Nucleus accumbens (tissue), 56 donors: Measurements from ENCODE around the gene GPHA2.

Experiments
- DNase-seq, 56 donors: peaks; one replicate each; lab custom pipeline; 2025; lab: John Stamatoyannopoulos, UW

The GPHA2 gene

DNA sequence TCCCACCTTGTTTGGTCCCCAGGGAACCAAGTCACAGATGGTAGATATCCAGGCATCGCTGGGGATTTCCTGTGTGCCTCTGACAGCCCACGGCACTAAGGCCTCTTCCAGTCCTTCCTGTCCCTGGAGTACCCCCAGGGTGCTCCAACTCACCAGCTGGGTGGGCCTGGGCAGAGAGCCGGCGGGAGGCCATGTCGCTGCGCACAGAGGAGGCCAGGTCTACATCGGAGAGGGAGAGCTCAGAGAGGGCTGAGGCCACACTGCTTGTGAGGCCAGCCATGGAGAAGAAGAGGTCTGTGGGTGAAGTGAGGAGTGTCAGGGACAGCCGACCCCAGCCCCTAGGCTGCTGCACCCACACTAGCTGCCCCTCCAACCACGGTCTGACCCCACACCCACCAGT, 24.0 kb downstream of the GPHA2 start:
- DNase-seq, result no peak

DNA sequence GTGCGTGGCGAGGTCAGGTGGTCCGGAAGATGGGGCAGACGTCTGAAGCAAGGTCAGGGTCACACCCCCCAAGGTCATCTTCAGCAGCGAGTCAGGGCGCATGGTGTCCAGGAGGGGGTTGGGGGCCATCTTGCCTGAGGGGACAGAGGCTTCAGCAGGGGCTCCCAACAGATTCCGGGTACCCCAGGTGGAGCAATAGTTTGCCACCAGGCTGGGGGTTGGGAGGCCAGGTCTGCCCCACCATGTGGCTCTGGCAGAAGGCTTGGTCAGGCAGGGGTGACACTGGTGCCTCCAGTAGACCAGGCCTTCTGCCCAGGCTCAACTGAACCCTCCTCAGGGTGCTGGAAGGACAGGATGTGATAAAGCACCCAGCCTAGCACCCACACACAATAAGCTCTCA, 24.6 kb downstream of the GPHA2 start:
- DNase-seq, result no peak

DNA sequence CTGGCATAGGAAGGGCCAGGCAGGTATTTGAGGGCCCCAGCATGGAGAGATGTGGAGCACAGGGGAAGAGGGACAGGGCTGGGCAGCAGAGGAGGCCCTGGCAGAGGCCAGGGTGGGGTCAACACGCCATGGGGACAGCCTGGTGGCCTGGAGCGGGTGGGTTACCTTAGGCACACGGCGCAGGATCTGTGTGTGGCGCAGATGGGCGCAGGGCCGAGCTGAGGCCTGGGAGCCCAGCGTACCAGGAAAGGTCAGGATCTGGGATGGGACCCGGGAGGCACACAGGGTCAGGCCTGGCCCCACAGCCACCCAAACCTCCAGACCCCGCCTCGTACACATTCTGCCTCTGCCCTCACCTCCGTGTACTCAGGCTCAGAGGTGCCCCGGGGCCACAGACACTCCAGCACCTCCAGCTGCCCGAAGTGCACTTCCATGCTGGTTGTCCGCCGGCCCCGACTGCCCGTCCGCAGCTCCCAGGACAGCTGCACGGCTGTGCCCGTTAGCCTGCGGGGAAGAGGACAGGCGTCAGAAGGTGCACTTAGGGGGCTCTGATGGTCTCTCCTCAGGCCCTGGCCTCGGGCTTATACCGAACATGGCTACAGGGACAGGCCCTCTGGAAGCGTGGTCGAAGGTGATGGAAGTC, 25.1 kb downstream of the GPHA2 start:
- no peak for DNase-seq

DNA sequence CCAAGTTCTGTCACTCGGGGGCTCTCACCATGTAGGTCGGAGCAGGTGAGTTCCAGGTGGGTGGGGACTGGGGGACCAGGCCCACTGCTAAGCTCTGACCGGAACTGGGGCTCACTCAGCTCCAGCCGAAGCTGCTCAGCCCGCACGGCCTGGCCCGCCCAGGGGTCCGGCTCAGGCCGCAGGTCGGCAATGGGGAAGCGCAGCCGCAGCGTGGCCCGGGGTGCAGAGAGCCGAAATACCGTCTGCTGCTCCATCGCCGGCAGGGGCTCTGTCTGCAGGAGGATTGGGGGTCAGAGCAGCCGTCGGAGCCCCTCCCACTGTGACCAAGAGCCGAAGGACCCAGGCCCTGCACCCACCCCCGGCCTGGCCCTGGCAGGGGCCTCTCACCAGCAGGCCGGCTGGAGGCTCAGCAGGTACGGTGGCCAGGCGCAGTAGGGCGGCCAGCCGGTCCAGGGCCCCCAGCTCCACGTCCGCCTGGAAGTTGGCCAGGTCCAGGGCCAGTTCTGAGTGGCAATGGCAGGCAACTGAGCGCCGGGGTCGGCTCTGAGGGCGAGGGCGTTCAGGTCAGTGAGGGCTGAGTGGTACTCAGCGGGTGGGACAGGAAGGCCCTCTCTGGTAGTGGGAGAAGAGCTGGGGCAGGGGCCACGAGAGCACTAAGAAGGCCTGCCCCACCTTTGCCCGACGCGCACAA, 25.9 kb downstream of the GPHA2 start:
- DNase-seq, result no peak

DNA sequence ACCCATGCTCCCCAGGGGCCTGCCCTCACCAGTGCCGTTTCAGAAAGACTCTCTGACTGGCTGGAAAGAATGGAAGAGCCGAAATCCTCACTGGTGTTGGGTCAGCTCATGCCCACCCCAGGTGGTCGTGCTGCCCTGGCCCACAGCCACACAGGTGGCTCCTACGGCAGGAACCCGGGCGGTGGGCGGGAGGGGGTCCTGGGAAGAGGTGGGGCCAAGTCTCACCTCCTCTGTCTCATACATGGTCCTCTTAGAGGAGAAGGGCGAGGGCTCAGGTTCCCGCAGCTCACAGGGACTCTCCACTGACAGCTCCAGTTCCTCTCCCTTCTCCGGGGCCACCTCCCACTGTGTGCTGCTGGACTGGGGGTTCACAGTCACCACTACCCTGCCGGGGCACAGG, 26.9 kb downstream of the GPHA2 start:
- no peak for DNase-seq

DNA sequence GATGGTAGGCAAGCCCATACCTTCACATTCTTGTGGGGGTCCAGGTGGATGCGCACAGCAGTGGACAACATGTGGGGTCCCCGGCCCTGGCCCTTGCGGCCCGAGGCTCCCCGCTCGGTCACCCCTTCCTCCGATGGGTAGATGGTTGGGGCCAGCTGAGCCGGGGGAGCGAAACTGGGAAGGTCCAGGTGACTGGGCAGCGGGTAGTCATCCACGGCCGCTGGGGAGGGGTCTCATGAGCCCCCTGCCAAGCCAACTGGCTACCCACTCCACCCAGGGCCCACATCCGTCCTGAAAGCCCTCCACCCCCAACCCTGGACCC, 29.4 kb downstream of the GPHA2 start:
- DNase-seq, result no peak

DNA sequence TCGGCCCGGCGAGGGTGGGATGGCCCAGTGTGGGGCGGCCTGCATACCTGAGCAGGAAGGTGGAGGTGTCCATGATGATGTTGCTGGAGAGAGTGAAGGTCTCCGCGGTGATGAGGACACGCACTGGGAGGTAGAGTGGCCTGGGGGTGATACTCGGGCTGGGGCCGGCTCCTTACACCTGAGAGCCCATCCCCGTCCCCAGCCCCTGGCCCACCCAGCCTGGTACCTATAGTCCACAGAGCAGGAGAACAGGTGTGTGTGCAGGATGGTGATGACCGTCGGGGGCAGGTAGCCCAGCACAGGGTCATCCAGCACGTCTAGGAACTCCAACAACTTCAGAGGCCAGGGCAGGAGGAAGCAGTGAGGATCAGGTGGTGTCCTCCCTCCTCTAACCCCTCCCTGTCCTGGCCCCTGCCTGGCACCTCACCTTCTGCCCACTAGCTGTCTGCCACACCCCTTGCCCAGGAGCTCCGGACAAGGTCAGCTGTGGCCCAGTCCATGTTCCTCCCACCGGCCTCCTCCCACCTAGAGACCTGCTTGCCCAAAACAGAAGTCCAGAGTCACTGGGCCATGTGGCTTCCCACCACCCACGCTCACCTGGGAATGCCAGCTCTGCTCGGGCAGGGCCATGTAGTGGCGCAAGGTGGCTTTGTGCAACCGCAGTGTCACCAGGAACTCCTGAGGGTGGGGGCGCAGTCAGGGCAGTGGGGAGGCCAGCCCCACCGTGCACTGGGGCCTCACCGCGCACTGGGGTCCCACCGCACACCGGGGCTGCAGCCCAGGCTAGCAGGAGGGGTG, 30.0 kb downstream of the GPHA2 start:
- DNase-seq, result no peak

DNA sequence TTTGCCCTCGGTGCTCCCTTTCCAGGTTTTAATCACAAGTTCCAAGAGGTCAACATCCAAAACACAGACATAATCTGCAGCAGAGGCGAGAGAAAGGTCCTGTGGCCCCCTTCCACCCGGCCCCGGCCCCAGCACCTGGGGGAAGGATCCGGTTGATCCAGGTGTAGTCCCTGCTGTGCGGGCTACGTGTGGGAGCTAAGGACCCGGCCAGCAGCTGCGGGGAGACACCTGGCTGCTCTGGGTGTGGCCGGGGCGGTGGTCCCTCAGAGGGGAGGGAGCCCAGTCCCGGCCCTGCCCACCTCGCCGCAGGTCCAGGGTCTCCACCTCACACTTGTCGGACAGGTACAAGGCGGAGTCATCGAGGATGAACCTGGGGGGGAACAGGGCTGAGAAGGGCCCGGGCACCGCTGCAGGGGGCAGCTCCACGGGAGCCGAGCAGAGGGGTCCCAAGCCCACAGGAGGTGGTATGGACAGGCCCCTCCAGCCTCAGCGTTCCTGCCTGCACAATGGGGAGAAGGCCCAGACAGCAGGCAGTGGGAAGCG, 32.3 kb downstream of the GPHA2 start:
- DNase-seq, result no peak

DNA sequence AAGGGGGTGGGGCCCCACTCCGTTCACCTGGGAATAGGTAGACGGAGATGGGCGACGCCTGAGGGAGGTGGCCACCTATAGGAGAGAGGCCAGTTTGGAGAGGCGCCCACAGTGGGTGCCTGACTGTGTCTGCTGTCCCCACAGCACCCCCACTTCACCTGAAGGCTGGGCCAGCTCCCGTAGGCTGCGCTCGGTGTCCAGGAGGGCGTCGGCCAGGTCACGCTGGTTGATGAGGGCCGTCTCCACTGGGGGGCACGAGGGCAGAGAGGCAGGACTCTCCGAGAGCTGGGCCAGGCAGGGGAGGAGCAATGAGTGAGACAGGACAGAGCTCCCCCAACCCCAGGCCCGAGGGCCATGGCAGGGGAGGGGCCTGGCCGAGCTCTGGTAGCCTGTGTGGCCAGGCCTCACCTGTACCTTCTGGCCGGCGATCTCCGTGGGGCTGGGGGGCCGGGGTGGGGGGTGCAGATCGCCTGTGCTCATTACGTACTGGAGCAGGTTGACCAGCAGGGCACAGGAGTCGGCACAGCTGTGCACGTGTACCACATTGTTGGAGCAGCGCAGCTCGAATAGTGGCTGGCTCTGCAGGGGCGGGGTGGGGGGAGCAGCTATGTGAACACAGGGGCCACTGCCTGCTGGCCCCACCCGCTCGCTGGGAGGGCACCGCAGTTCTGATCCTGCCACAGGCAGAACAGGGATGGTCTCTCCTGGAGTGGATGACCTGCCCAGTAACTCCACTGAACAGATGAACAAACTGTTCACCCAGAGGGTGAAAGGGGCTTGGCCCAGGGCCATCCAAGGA, 33.4 kb downstream of the GPHA2 start:
- DNase-seq, result no peak

DNA sequence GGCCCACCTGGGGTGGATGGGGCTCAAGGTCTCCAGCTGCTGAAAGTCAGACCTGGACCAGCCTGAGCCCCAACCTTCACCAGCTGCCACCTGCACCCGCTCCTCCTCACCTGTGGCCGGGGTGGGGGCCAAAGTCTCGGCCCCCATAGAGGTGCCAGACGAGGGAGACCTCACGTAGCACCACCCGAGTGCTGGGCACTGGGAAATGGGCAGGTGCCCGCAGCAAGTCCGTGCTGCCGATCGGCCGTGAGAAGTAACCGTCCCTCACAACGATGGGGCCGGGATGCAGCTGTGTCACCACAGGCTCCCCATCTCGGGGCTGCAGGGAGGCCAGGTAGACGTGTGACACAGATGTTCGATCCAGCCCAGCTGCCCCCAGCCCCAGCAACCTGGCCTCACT, 34.9 kb downstream of the GPHA2 start:
- DNase-seq, result no peak

DNA sequence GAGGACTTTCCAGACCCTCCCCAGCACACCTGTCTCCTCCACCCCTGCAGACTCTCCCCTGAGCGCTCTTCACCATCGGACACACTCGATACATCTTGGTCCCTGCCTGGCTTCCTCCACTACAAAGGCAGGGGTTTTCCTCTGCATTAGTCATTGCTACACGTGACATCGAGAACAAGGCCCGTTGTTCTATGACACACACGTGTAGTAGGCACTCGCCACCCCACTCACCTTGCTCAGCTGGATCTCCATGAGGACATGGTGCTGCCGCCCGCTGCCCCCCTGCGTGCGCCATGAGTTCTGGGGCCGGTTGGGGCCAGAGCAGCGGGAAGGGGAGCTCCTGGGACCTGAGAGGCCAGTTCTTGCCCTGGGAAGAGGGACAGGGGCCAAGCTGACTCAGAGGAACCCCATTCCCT, 35.4 kb downstream of the GPHA2 start:
- DNase-seq, result peak in 9 of 56 donors; percentile 8 to 41 (median 19)

DNA sequence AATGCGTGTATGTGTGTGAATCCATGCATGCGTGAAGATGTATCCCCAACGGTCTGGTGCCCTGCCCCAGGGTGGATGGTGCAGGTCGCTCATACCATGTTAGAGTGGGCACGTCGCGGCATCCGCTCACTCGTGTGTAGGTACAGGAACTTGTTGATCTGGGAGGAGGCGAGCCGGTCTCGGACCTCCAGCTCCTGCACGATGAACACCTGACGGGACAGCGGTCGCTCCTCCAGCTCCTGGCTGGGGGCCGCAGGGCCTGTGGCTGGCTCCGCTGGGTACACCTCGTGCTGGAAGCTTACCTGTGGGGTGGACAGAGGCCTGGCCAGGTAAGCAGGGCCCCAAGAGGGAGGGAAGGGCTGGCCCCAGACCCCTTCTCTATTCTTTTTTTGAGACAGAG, 37.2 kb downstream of the GPHA2 start:
- no peak for DNase-seq

DNA sequence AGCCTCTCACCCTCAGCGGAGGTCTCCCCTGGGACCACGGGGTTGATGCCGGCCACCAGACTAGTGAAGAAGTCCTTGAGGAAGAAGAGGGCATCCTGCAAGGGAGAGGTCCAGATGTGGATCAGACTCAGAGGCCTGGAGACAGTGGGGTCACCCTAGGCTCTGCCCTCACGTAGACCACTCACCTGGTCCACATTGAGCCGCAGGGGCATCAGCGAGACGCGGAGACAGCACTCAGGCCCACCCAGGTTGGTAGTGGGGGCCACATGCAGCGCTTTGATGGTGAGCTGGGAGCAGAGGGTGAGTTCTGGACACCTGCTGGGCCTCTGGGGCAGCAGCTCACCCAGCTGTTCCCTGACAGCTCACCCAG, 37.6 kb downstream of the GPHA2 start:
- DNase-seq, result no peak

DNA sequence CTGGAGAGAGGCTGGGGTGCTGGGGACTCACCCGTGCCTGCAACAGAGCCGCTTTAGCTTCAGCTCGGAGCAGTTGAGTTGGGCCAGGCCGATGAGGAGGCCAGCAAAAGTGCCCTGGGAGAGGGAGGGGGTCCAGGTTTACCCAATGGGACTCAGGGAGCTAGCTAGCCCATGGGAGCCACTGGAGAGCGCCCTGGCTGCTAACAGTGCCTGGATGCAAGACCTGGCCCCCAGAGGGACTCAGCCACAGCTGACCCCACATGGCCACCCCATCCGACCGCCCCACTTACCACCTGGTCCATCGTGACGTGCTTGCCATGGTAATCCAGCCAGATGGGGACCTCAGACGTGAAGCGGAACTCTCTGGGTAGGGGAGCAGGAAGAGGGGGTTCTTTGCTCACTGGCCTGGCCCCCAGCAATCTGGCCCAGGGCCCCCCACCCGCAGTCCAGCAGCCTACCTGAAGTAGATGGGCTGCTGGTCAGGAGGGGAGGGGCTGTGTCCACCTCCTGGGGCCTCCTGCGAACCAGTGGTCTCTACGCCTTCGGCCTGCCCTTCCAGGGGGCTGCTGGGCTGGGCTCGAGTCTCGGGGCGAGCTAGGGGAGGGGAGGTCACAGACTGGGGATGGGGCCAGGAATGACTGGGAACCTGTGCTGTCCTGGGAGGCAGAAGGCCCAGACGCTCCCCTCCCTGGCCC, 38.2 kb downstream of the GPHA2 start:
- DNase-seq, result no peak

DNA sequence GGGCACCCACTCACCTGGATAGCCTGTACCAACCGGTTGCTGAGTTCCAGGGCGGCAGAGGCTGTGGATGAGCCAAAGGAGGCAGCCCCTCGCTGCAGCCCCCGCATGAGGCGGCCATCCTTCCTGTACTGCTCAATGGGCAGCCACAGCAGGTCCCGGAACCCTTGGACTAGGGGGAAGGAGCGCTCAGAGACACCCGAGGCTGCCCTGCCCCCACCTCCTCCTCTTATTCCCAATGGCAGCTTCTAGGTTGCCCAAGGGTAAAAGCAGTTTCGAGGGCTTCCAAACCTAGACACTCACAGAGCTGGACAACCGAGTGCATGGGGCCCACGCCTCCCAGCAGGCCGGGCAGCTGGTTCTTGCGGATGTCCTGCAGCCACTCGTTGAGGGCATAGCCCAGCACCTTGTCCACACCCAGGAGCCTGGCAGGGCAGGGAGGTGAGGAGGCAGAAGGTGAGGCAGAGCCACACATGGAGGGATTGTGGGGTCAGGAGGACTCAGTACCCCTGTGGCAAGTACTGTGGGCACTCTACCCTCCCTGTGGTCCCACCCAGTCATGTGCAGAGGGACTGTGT, 39.2 kb downstream of the GPHA2 start:
- no peak for DNase-seq

DNA sequence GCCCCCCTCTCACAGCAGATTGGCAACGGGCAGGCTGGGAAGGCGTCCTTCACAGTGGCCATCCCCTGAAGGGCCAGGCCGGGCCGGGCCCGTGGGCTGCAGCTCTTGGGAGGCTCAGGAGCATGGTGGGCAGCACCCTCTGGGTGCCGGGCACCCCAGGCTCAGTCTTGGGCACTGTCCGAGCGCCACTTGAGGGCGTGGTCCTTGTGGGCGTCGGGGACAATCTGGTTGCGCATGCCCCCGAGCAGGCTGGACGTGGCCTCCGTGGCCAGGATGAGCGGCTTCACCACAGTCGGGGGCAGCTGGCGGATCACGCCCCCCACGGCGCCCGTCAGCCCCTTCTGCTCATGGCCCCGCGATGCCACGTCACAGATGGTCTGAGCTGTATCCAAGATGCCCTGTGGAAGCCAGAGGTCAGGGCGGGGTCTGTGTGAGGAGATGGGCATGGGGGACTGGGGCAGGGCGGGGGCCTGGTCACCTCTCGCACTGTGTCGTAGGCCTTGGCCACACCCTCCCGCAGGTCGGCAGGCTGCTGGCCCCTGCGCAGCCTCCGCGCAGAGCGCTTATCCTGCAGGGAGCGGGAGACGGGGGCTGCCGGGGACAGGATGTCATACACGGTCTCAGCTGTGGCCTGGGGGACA, 40.8 kb downstream of the GPHA2 start:
- no peak for DNase-seq

DNA sequence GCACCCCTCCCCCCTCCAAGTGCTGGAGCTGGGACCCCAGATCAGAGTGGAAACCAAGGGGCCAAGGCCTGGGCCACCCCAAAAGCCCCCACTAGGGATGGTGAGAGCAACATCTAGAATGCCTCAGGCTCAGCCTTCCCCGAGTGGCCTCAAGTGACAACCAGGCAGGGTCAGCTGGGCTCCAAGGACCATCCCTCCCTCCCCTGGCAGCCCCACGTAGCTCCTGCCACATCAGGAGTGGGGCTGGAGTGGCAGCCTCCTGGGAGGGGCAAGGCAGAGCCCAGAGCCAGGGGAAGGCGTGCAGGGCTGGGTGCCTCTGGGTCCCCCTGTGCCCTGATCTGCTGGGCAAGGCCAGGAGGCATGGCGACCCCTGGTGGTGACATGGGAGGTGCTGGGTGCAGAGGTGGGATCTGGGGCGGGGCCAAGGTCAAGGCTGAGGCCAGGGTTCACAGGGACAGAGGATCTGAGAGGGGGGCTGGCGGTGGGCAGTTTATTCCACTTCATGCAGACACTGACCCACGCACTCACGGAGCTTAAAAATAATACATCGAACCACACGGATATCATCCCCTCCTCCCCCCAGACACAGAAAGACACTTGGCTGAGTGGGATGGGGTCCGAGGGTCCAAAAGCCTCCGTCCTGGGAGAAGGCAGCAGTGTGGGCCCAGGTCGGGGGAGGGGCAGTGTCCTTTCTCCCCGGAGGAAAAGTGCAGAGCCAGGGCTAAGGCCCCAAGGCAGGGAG, 41.5 kb downstream of the GPHA2 start:
- DNase-seq, result peak in 44 of 56 donors; percentile 20 to 85 (median 54)

DNA sequence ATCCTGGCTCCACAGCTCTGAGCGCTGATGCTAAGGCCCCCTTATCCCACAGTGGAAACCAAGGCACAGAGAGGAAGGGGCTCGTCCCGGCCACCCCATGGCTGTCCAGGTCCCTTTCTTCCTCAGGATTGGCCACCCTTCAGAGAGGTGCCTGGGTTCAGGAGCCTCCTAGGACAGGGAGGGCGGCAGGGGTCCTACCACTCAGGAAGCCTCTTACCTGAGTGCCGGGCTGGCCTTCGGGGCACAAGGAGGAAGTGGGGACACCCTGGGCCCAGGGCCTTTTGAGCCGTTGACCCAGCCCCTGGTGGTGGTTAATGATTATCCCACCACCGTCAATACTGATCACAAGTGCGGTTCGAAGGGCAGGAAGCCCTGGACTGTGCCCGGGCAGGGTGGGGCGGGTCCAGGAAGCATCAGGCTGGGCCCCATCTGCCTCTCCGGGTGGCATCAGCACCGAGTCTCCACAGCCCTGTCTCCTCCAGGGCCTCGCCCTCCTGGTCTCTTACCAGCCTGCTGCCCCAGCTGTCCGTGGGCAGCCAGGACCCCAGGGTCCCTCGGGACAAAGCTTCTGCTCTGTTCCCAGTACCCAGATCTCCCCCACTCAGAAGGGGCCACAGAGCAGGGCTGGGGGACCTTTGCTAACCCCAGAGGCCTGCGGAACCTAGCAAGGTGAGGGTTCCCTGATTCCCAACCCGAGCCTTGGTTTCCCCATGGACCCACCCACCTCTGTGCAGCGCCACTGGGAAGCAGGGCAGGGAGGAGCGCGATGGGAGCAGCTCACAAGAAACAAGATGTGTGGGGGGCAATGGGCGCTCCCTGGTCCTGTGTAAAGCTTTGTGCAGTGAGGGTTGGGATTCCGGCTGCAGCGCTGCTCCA, 42.3 kb downstream of the GPHA2 start:
- DNase-seq, result no peak
